HepG2 (cell line): Measurements from ENCODE around the gene BFAR. TPM values are rescaled to one million over a fixed set of nuclear protein-coding genes. Genes with fewer than 3 reads are reported as not detected.

ENCODE experiments used
- ATAC-seq: fragments of 200-7000 bp; cut with Tn5 transposase; 3 replicates; pipeline ENCODE4 v1.9.1; 2020; ENCODE audit warnings: mild to moderate bottlenecking, moderate library complexity
- BruUV-seq: library from RNA; stranded (reverse); fragments of 400-500 nt; replicated peaks from 2 replicates; lab custom pipeline; 2021; lab: Mats Ljungman, UMichigan
- CTCF ChIA-PET: fragments of 300-600 bp; formaldehyde crosslinking; extraction: SDS; loops from one replicate; lab custom pipeline; 2021; ENCODE audit warnings: low total read pairs, inconsistent platforms, low intra/inter-chr PET ratio; lab: Yijun Ruan, JAX
- POLR2A ChIA-PET: fragments of 350-600 bp; sonication (Branson Sonifier 250); formaldehyde crosslinking; loops from one replicate; lab custom pipeline; 2020; ENCODE audit warnings: antibody characterized with exemption, inconsistent platforms; lab: Yijun Ruan, JAX
- DNase-seq: peaks from one replicate; pipeline ENCODE4 v3.0.0-alpha.2; 2015; ENCODE audit warnings: low spot score
- FAIRE-seq: peaks from 3 replicates; lab custom pipeline; 2011; peaks lifted over from hg19 to GRCh38; lab: Jason Lieb, UNC
- H2AFZ ChIP-seq: one replicate; pipeline ENCODE4 v1.6.1; 2011; ENCODE audit warnings: low read length, inconsistent platforms
- H3K27ac ChIP-seq: fragments of 300-600 bp; 3 replicates; pipeline ENCODE4 v1.8.0; 2011; ENCODE audit warnings: mixed run types, mild to moderate bottlenecking, mixed read lengths, low read length, inconsistent platforms; ENCODE audit not compliant: insufficient read depth; ENCODE audit errors: extremely low read length
- H3K27me3 ChIP-seq, 2 experiments: fragments of 200-600 bp in 1 of 2; 2 replicates in 1 of 2; 3 replicates in 1 of 2; pipeline versions ENCODE4 v1.6.0 to v1.8.0; 2011; ENCODE audit warnings: low read length in 2 of 2, mild to moderate bottlenecking in 2 of 2, moderate library complexity in 2 of 2, inconsistent platforms in 1 of 2; ENCODE audit not compliant: insufficient read depth in 2 of 2, control insufficient read depth in 1 of 2
- H3K36me3 ChIP-seq, 2 experiments: fragments of 200-600 bp in 1 of 2; replicated peaks in 1 of 2; 2 replicates in 1 of 2; 3 replicates in 1 of 2; pipeline versions ENCODE4 v1.5.1 to v1.8.0; 2011; ENCODE audit warnings: low read length in 2 of 2, inconsistent platforms in 1 of 2; ENCODE audit not compliant: insufficient read depth in 2 of 2, control insufficient read depth in 1 of 2
- H3K4me1 ChIP-seq: 2 replicates; pipeline ENCODE4 v1.5.1; 2012; ENCODE audit warnings: low read length, inconsistent platforms; ENCODE audit not compliant: insufficient read depth
- H3K4me2 ChIP-seq: 2 replicates; pipeline ENCODE4 v1.6.0; 2011; ENCODE audit warnings: low read depth, low read length, inconsistent platforms
- H3K4me3 ChIP-seq, 3 experiments: fragments of 200-600 bp in 1 of 3; sonication (generic), shearing (Covaris generic) in 1 of 3; replicated peaks in 1 of 3; 2 replicates each; pipeline ENCODE4 v1.5.1; 2011 to 2016; ENCODE audit warnings: low read length in 3 of 3, inconsistent platforms in 2 of 3, low read depth in 2 of 3, mild to moderate bottlenecking in 2 of 3, control low read depth in 1 of 3, mixed read lengths in 1 of 3; ENCODE audit not compliant: insufficient read depth in 1 of 3
- H3K79me2 ChIP-seq: one replicate; pipeline ENCODE4 v1.6.1; 2011; ENCODE audit warnings: low read length, inconsistent platforms; ENCODE audit not compliant: insufficient read depth
- H3K9ac ChIP-seq: 2 replicates; pipeline ENCODE4 v1.6.0; 2011; ENCODE audit warnings: mild to moderate bottlenecking, low read depth, low read length, inconsistent platforms; ENCODE audit not compliant: insufficient read depth
- H3K9me3 ChIP-seq: 2 replicates; pipeline ENCODE4 v1.5.1; 2012; ENCODE audit warnings: mild to moderate bottlenecking, low read length
- H4K20me1 ChIP-seq: 2 replicates; pipeline ENCODE4 v1.6.0; 2011; ENCODE audit warnings: inconsistent platforms, mild to moderate bottlenecking, low read length, moderate library complexity; ENCODE audit not compliant: insufficient read depth
- AFF4 ChIP-seq: sonication (generic); formaldehyde crosslinking; IDR thresholded peaks from 2 replicates; pipeline ENCODE4 v1.4.0; 2020; ENCODE audit warnings: missing genetic modification reagents
- ATAD3A ChIP-seq: sonication (generic); formaldehyde crosslinking; IDR thresholded peaks from 2 replicates; pipeline ENCODE4 v1.4.0; 2020; ENCODE audit warnings: missing genetic modification reagents
- CHD4 ChIP-seq: fragments of 200-600 bp; sonication (generic); IDR thresholded peaks from 2 replicates; pipeline ENCODE4 v1.7.0; 2017; ENCODE audit warnings: mild to moderate bottlenecking, low read length, borderline replicate concordance
- CREM ChIP-seq, 2 experiments: sonication (generic) in 1 of 2; formaldehyde crosslinking in 1 of 2; IDR thresholded peaks; 2 replicates each; pipeline versions ENCODE4 v1.4.0 to v1.6.1; 2016 to 2020; ENCODE audit warnings: antibody characterized with exemption in 1 of 2, mild to moderate bottlenecking in 1 of 2, missing genetic modification reagents in 1 of 2
- CSRNP1 ChIP-seq: sonication (generic); formaldehyde crosslinking; IDR thresholded peaks from 2 replicates; pipeline ENCODE4 v1.8.1; 2023; ENCODE audit warnings: mild to moderate bottlenecking, missing genetic modification reagents
- PHF5A ChIP-seq: IDR thresholded peaks from one replicate; pipeline ENCODE4 v1.6.1; 2018; ENCODE audit warnings: low read depth, missing genetic modification reagents; ENCODE audit not compliant: unreplicated experiment
- SRY ChIP-seq: sonication (generic); formaldehyde crosslinking; IDR thresholded peaks from 2 replicates; pipeline ENCODE4 v1.8.0; 2022; ENCODE audit warnings: mild to moderate bottlenecking, missing genetic modification reagents
- THAP9 ChIP-seq: sonication (generic); formaldehyde crosslinking; IDR thresholded peaks from 2 replicates; pipeline ENCODE4; 2020; ENCODE audit warnings: missing genetic modification reagents, mild to moderate bottlenecking, borderline replicate concordance
- TP53 ChIP-seq: sonication (generic); formaldehyde crosslinking; conservative IDR thresholded peaks from 2 replicates; pipeline ENCODE4 v1.4.0; 2020; ENCODE audit warnings: missing genetic modification reagents
- ZBTB7A ChIP-seq: sonication (generic); formaldehyde crosslinking; IDR thresholded peaks from 2 replicates; pipeline ENCODE4 v1.8.0; 2022; ENCODE audit warnings: mild to moderate bottlenecking, missing genetic modification reagents
- ZBTB8A ChIP-seq: sonication (generic); formaldehyde crosslinking; IDR thresholded peaks from 2 replicates; pipeline ENCODE4 v1.4.0; 2020; ENCODE audit warnings: mild to moderate bottlenecking, low read depth, missing genetic modification reagents, borderline replicate concordance
- ZFP41 ChIP-seq: sonication (generic); formaldehyde crosslinking; IDR thresholded peaks from 2 replicates; pipeline ENCODE4 v1.4.0; 2020; ENCODE audit warnings: mild to moderate bottlenecking, missing genetic modification reagents, borderline replicate concordance
- ZKSCAN5 ChIP-seq: sonication (generic); formaldehyde crosslinking; IDR thresholded peaks from 2 replicates; pipeline ENCODE4 v1.5.1; 2020; ENCODE audit warnings: mild to moderate bottlenecking, missing genetic modification reagents
- ZNF382 ChIP-seq: sonication (generic); formaldehyde crosslinking; IDR thresholded peaks from 2 replicates; pipeline ENCODE4 v1.5.0; 2020; ENCODE audit warnings: missing genetic modification reagents, mild to moderate bottlenecking, borderline replicate concordance
- ZNF501 ChIP-seq: sonication (generic); formaldehyde crosslinking; IDR thresholded peaks from 2 replicates; pipeline ENCODE4 v1.5.1; 2020; ENCODE audit warnings: mild to moderate bottlenecking, moderate library complexity, missing genetic modification reagents
- ZNF713 ChIP-seq: sonication (generic); formaldehyde crosslinking; IDR thresholded peaks from 2 replicates; pipeline ENCODE4 v1.4.0; 2020; ENCODE audit warnings: mild to moderate bottlenecking, missing genetic modification reagents
- WGBS: methylation state at CpG from one replicate; pipeline ENCODE4 v1.1.6; 2017; ENCODE audit warnings: low lambda C conversion rate; 5-methylcytosine and 5-hydroxymethylcytosine counted together
- in situ Hi-C: cut with HindIII; loops from 2 replicates; pipeline ENCODE4 v1.10.0; 2017; ENCODE audit warnings: low pct_unique_long_range_greater_than_20kb; ENCODE audit not compliant: extremely low pct_ligation_motif_present
- intact Hi-C: fragments of 100-400 bp; cut with micrococcal nuclease; formaldehyde crosslinking; loops from one replicate; pipeline ENCODE4 v1.10.0; 2022; ENCODE audit not compliant: unreplicated experiment
- polyA plus RNA-seq, 8 experiments: library from polyadenylated mRNA; depleted of rRNA in 3 of 8; stranded (reverse) in 7 of 8; unstranded in 1 of 8; fragments of >200 nt; fragmentation: Illumina TruSeq in 4 of 8; extraction: Trizol in 4 of 8; gene quantifications; 2 replicates each; pipeline versions ENCODE4 v1.2.1 to v1.2.3, GENCODE V29; 2011 to 2016; ENCODE audit warnings: low read depth in 4 of 8, missing spikeins in 1 of 8, mixed read lengths in 1 of 8; ENCODE audit not compliant: insufficient read depth in 1 of 8
- total RNA-seq, 5 experiments: library from RNA; depleted of rRNA; stranded (reverse); fragments of >200 nt; fragmentation: Illumina TruSeq; extraction: Trizol; gene quantifications; 2 replicates each; pipeline ENCODE4 v1.2.3, GENCODE V29; 2016; ENCODE audit warnings: low read depth in 1 of 5

BFAR gene
- total and polyA plus RNA-seq, 2 of the 13 experiments (the other 11 are each of a cell fraction or from before 2014, with no cell fraction given): 96.9 to 120 TPM

GRCh38 chr16:14641206-14641605 lies 8.5 kb downstream of the BFAR start:
- in situ Hi-C loops: no loop called here
- Histone ChIP-seq H3K9me3 (no peaks in the 10 kb centered on the region), H3K36me3 (peaks cover 21 to 59% of the 10 kb centered on the region in 2 experiments), H3K27me3 (no peaks in the 10 kb centered on the region), H3K79me2 (peaks cover 72% of the 10 kb centered on the region), H3K4me3 (no peak overlapping the region), H3K4me2 (no peak overlapping the region), H3K4me1 (peaks cover 17% of the 10 kb centered on the region), H2AFZ (no peak overlapping the region), H3K9ac (no peak overlapping the region), H4K20me1 (peaks cover 19% of the 10 kb centered on the region), H3K27ac (no peak overlapping the region)
- WGBS: 97% methylated on average over 8 of the region's 8 CpGs
- no TSS peak for BruUV-seq
- ATAC-seq (no peak), DNase-seq (no peak), FAIRE-seq (no peak)
- intact Hi-C loops: no loop called here
- ChIA-PET CTCF (no interaction called here), POLR2A (interaction anchor here (1.0 kb wide), 1 partner anchor 11 kb away, joined by 4 read pairs; the partner anchor contains the start of gene PARN)
- TF ChIP-seq ZFP41 (CRISPR knock-in tag): no peak
- no peak for TF ChIP-seq TP53 (CRISPR knock-in tag)
- TF ChIP-seq ZBTB7A (CRISPR knock-in tag): no peak
- TF ChIP-seq SRY: no peak
- no peak for TF ChIP-seq PHF5A (CRISPR knock-in tag)
- TF ChIP-seq CSRNP1 (CRISPR knock-in tag): no peak
- TF ChIP-seq CREM (IDR thresholded peaks at IDR 0.05): no peak
- no peak for TF ChIP-seq CREM (CRISPR knock-in tag; IDR thresholded peaks at IDR 0.05)
- no peak for TF ChIP-seq AFF4 (CRISPR knock-in tag)
- no peak for TF ChIP-seq THAP9
- TF ChIP-seq ZNF382 (CRISPR knock-in tag): no peak
- no peak for TF ChIP-seq ZNF501 (CRISPR knock-in tag)
- TF ChIP-seq ZNF713 (CRISPR knock-in tag): no peak
- TF ChIP-seq CHD4: no peak
- TF ChIP-seq ZKSCAN5 (CRISPR knock-in tag): no peak
- no peak for TF ChIP-seq ZBTB8A (CRISPR knock-in tag)
- no peak for TF ChIP-seq ATAD3A (CRISPR knock-in tag)
